Activated CD8-positive, alpha-beta memory T cell treated with anti-CD3 and anti-CD28 coated beads, Interleukin-2, amount 10 ng/mL, durations not matched to agents 7 days and 5 days (primary cell): ENCODE results near the gene ADIG. TPM values are rescaled to one million over a fixed set of nuclear protein-coding genes. Genes with fewer than 3 reads are reported as not detected.

Experiments used
- ATAC-seq: fragments of 150-1000 bp; cut with Tn5 transposase; one replicate; pipeline ENCODE4 v1.10.0; 2021; ENCODE audit warnings: moderate library complexity
- CTCF ChIA-PET: fragments of 350-600 bp; sonication (Branson Sonifier 250); formaldehyde crosslinking; loops from one replicate; lab custom pipeline; 2021; ENCODE audit warnings: antibody characterized with exemption; lab: Charles Lee
- DNase-seq: peaks from one replicate; pipeline ENCODE4 v3.0.0-alpha.2; 2020
- H3K27ac Mint-ChIP-seq: one replicate; pipeline ENCODE4 v1.8.0; 2021; ENCODE audit warnings: mild to moderate bottlenecking, mixed read lengths
- H3K27me3 Mint-ChIP-seq: one replicate; pipeline ENCODE4 v1.8.0; 2021; ENCODE audit warnings: mixed read lengths
- H3K36me3 Mint-ChIP-seq: one replicate; pipeline ENCODE4 v1.8.0; 2021; ENCODE audit warnings: mild to moderate bottlenecking, mixed read lengths
- H3K4me1 Mint-ChIP-seq: one replicate; pipeline ENCODE4 v1.8.0; 2021; ENCODE audit warnings: mixed read lengths
- H3K4me3 Mint-ChIP-seq: one replicate; pipeline ENCODE4 v1.8.0; 2021; ENCODE audit warnings: mild to moderate bottlenecking, moderate library complexity, mixed read lengths
- H3K9me3 Mint-ChIP-seq: one replicate; pipeline ENCODE4 v1.8.0; 2022; ENCODE audit warnings: low read depth, mixed read lengths
- total RNA-seq, 2 experiments: library from RNA; stranded (reverse); gene quantifications; one replicate each; pipeline ENCODE4 v1.2.3, GENCODE V29; 2021

The ADIG gene
- total RNA-seq, 2 experiments from 2014 or later = not detected

GRCh38 chr20:38600057-38600456, 19.1 kb downstream of the ADIG start:
- DNase-seq (no peak), ATAC-seq (no peak)
- Mint-ChIP-seq H3K9me3 (no peaks in the 10 kb centered on the region), H3K27ac (no peak overlapping the region), H3K4me1 (peaks cover 8% of the 10 kb centered on the region), H3K27me3 (peaks cover 57% of the 10 kb centered on the region), H3K36me3 (no peaks in the 10 kb centered on the region), H3K4me3 (no peak overlapping the region)
- CTCF ChIA-PET = no interaction called here

- peaks cover 8% of the 10 kb centered on the region for H3K4me1 Mint-ChIP-seq
- no peak within 1 kb of the TSS for H3K27ac Mint-ChIP-seq
- DNase-seq (peak; percentile 43), ATAC-seq (peak; percentile 76)
- CTCF ChIA-PET = no interaction called here
- no peak within 1 kb of the TSS for H3K4me3 Mint-ChIP-seq
- no peaks in the 10 kb centered on the region for H3K9me3 Mint-ChIP-seq
- no peaks in the 10 kb centered on the region for H3K36me3 Mint-ChIP-seq
- peaks cover 70% of the 10 kb centered on the region for H3K27me3 Mint-ChIP-seq
Measured at GRCh38 chr20:38601216-38602184, 20.5 kb downstream of the ADIG start, which contains the start of gene ARHGAP40. Gene ARHGAP40 (plus strand): TSS chr20:38601809.

GRCh38 chr20:38602185-38602581, 21.2 kb downstream of the ADIG start:
- Mint-ChIP-seq H3K9me3 (no peaks in the 10 kb centered on the region), H3K36me3 (no peaks in the 10 kb centered on the region), H3K27ac (no peak overlapping the region), H3K27me3 (peaks cover 73% of the 10 kb centered on the region), H3K4me3 (no peak overlapping the region), H3K4me1 (peaks cover 8% of the 10 kb centered on the region)
- CTCF ChIA-PET = no interaction called here
- DNase-seq = no peak
- ATAC-seq = no peak

- Mint-ChIP-seq H3K27ac (no peak overlapping the region), H3K9me3 (no peaks in the 10 kb centered on the region), H3K27me3 (peaks cover 74% of the 10 kb centered on the region), H3K36me3 (no peaks in the 10 kb centered on the region), H3K4me3 (no peak overlapping the region), H3K4me1 (peaks cover 8% of the 10 kb centered on the region)
- DNase-seq (no peak), ATAC-seq (no peak)
- CTCF ChIA-PET = interaction anchor here (1.2 kb wide), 1 partner anchor 89 kb away, joined by 3 read pairs; no protein-coding TSS in a partner anchor
Measured at GRCh38 chr20:38603286-38603685, 22.3 kb downstream of the ADIG start.

DNA sequence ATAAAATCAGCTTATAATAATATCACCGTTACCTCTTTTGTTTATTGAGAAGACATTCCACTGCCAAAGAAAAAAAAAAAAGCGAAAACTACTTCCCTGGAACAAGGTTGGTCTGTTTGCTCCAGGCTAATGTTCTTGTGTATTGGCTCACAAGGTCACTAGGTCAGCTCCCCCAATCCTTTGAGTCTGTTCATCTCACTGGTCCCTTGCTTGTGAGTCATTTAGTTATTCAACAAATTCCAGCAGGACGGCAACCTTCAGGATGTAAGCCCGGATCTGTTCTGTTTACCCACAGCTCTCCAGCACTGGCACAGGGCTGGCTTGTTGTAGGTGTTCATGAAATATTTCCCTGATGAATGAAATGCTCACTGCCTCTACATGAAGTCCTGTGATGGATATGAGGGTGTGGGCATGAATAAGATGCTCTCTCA, 23.9 kb downstream of the ADIG start:
- no peak for ATAC-seq
- peaks cover 8% of the 10 kb centered on the region for H3K4me1 Mint-ChIP-seq
- no peaks in the 10 kb centered on the region for H3K9me3 Mint-ChIP-seq
- CTCF ChIA-PET = no interaction called here
- no peak overlapping the region for H3K4me3 Mint-ChIP-seq
- H3K36me3 Mint-ChIP-seq = no peaks in the 10 kb centered on the region
- DNase-seq = no peak
- no peak overlapping the region for H3K27ac Mint-ChIP-seq
- H3K27me3 Mint-ChIP-seq = peaks cover 73% of the 10 kb centered on the region

DNA sequence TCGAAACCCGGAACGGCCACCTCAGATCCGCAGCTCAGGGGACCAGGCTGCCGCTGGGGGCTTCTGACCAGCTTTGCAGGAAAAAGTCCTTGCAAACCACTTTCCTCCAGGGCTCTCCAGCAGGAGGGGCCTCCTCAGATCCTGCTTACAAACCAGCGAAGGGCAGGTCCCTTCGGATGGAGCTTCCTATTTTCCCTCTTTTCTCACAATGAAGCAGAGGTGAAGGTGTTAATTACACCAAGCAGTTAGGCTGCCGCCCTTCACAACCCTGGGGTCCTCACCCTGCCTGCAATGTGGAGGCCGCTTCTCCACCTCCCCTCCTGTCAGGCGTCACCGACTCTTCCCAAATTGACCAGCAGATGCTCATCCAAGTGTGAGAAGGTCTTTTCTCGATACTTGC, 26.4 kb downstream of the ADIG start:
- Mint-ChIP-seq H3K4me3 (no peak overlapping the region), H3K27me3 (peaks cover 56% of the 10 kb centered on the region), H3K4me1 (no peaks in the 10 kb centered on the region), H3K9me3 (no peaks in the 10 kb centered on the region), H3K36me3 (no peaks in the 10 kb centered on the region), H3K27ac (no peak overlapping the region)
- DNase-seq (no peak), ATAC-seq (no peak)
- CTCF ChIA-PET = no interaction called here

- no peak for ATAC-seq
- Mint-ChIP-seq H3K36me3 (no peaks in the 10 kb centered on the region), H3K27me3 (peaks cover 56% of the 10 kb centered on the region), H3K4me1 (no peaks in the 10 kb centered on the region), H3K27ac (no peak overlapping the region), H3K9me3 (no peaks in the 10 kb centered on the region), H3K4me3 (no peak overlapping the region)
- CTCF ChIA-PET = no interaction called here
- DNase-seq = no peak
Measured at GRCh38 chr20:38608188-38608587, 27.2 kb downstream of the ADIG start.

DNA sequence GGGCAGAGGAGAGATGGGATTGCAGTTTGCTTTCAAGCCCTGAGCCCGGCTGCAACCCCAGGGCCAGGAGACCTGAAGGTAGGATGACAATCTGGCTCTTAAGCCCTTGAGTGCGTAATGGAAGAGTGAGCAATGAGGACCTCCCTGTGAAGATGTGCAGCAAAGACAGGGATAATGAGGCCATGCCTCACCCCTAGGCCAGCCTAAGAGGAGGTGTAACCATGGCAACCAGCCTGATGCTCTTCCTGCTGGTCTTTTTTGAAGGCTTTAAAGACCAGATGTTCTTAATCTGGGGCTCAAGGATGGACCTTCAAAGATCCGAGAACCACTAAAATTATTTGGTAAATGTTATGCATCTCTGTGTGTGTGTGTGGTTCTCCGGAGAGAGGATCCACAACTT, 28.8 kb downstream of the ADIG start:
- DNase-seq = no peak
- H3K4me3 Mint-ChIP-seq = no peak overlapping the region
- ATAC-seq = no peak
- CTCF ChIA-PET = no interaction called here
- H3K4me1 Mint-ChIP-seq = no peaks in the 10 kb centered on the region
- H3K9me3 Mint-ChIP-seq = no peaks in the 10 kb centered on the region
- no peak overlapping the region for H3K27ac Mint-ChIP-seq
- no peaks in the 10 kb centered on the region for H3K36me3 Mint-ChIP-seq
- peaks cover 51% of the 10 kb centered on the region for H3K27me3 Mint-ChIP-seq

GRCh38 chr20:38610521-38610920, 29.5 kb downstream of the ADIG start:
- peaks cover 44% of the 10 kb centered on the region for H3K27me3 Mint-ChIP-seq
- H3K9me3 Mint-ChIP-seq = no peaks in the 10 kb centered on the region
- DNase-seq (no peak), ATAC-seq (no peak)
- no peak overlapping the region for H3K4me3 Mint-ChIP-seq
- H3K27ac Mint-ChIP-seq = no peak overlapping the region
- CTCF ChIA-PET = interaction anchor here (0.7 kb wide), 1 partner anchor 209 kb away, joined by 3 read pairs; no protein-coding TSS in a partner anchor
- no peaks in the 10 kb centered on the region for H3K4me1 Mint-ChIP-seq
- H3K36me3 Mint-ChIP-seq = no peaks in the 10 kb centered on the region

DNA sequence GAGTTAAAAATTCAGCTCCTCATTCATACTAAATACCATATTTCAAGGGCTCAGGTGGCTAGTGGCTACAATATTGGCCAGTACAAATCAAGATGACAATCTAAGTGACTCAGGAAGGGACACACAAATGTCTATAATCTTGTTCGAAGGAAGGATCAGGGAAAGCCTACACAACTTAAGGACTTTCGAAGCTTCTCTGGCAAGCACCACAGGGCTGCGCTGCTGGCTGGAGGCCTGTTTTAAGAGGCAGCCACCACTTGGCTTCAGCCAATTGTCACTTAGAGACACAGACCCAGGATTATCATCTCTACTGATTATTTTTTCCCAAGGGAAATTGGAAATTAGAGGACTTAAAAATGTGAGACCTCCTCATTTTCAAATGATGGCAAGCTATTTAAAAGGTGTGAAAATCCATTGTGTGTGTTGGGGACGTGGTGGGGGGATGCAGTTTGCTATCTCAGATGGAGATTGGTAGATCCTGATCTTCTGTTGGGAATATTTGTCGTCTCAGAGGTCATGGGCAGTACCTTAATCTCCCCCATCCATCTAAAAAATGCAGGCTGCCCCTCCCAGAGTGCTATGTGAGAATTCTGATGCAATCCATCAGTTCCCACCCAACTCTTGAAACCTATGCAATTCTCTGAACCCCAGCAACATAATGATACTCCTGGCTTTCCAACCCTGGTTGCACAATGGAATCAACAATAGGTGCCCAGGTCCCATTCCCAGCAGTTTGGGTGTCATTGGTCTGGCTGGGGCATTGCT, 31.9 kb downstream of the ADIG start:
- ATAC-seq (no peak), DNase-seq (no peak)
- CTCF ChIA-PET = interaction anchor here (1.8 kb wide), 1 partner anchor 21 kb away, joined by 4 read pairs; no protein-coding TSS in a partner anchor
- Mint-ChIP-seq H3K36me3 (no peaks in the 10 kb centered on the region), H3K9me3 (no peaks in the 10 kb centered on the region), H3K4me1 (no peaks in the 10 kb centered on the region), H3K27ac (no peak overlapping the region), H3K27me3 (peaks cover 22% of the 10 kb centered on the region), H3K4me3 (no peak overlapping the region)

DNA sequence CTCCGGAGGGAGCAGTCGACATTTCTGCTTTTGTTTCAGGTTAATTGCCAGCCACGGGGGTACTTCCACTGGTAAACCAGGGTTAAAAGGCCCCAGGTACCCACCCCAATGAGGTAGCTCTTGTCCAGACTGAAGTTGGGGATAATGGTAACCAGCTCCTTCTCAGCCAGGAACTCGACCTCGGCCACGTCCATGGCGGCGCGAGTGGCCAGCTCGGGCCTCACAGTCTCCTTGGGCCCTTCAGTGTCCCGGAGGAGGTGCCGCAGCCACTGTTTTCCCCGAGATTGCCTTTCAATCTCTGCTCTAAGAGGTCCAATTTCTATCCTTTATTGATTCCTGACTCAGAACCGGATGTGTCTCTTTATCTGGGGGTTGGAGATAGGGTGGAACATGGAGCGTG, 34.3 kb downstream of the ADIG start:
- Mint-ChIP-seq H3K36me3 (no peaks in the 10 kb centered on the region), H3K9me3 (no peaks in the 10 kb centered on the region), H3K27ac (no peak overlapping the region), H3K27me3 (peaks cover 30% of the 10 kb centered on the region), H3K4me1 (no peaks in the 10 kb centered on the region), H3K4me3 (no peak overlapping the region)
- DNase-seq = no peak
- CTCF ChIA-PET = no interaction called here
- ATAC-seq = no peak

DNA sequence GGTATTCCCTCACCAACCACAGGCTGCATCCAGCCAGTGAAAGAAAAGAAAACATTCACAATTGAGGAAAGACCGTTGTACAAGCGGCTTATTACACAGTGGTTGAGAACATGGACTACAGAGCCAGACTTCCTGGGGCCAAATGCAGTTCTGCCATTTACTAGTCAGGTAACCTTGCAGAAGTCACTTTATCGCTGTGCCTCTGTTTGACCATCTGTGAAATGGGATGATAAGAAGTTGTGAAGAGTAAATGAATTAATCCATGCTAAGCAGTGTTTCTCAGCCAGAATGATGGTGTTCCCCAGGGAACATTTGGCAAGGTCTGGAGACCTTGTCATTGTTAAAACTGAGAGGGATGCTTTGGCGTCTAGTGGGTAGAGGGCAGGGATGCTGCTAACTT, 35.5 kb downstream of the ADIG start:
- no peaks in the 10 kb centered on the region for H3K9me3 Mint-ChIP-seq
- no peaks in the 10 kb centered on the region for H3K36me3 Mint-ChIP-seq
- no peak overlapping the region for H3K4me3 Mint-ChIP-seq
- H3K4me1 Mint-ChIP-seq = no peaks in the 10 kb centered on the region
- no peak overlapping the region for H3K27ac Mint-ChIP-seq
- H3K27me3 Mint-ChIP-seq = peaks cover 39% of the 10 kb centered on the region
- CTCF ChIA-PET = interaction anchor here (1.2 kb wide), 1 partner anchor 17 kb away, joined by 3 read pairs; no protein-coding TSS in a partner anchor
- ATAC-seq (no peak), DNase-seq (no peak)

DNA sequence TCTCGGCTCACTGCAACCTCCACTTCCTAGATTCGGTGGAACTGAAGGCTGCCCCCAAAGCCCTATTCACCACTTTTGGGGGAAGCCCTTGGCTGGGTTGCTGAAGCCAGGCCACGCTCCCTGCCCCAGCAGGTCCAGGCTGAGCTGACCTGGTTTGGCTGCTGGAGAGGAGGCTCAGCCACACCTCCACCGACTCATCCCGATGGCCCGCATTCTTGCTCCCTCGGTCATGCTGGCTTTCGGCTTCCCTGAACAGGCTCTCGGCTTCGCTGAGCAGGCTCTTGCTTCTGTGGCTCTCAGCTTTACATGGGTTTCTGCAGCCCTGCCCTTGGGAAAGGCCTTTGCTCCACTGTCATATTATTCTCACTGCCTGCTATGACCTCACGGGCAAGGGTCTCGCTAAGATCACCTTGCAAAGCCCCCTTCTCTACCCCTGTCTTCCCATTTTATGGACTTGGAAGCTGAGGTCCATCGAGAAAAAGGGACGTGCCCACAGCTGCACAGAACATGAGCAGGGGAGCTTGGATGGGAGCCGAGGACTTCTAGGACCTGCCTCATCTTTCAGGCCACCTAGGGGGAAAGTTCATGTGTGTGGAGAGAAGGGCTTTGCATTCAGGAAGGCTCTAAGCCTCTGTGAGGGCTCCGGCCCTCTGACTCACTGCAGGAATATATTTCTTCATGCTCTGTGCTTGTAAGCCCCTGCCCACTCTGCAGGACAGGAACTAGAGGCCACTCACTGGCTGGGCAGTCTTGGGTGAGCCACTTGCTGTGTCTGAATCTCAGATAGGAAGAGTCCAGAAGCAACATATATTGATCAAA, 36.2 kb downstream of the ADIG start:
- Mint-ChIP-seq H3K4me1 (no peaks in the 10 kb centered on the region), H3K9me3 (no peaks in the 10 kb centered on the region), H3K4me3 (no peak overlapping the region), H3K36me3 (no peaks in the 10 kb centered on the region), H3K27me3 (peaks cover 42% of the 10 kb centered on the region), H3K27ac (no peak overlapping the region)
- CTCF ChIA-PET = interaction anchor here (1.2 kb wide), 1 partner anchor 16 kb away, joined by 3 read pairs; no protein-coding TSS in a partner anchor
- no peak for DNase-seq
- no peak for ATAC-seq
